ENCODE results near the gene STAM2. TPM values are rescaled to one million over a fixed set of nuclear protein-coding genes. Genes with fewer than 3 reads are reported as not detected.

Gene STAM2
- total RNA-seq, 1 donor from 2014 or later = 27.5 TPM

DNA sequence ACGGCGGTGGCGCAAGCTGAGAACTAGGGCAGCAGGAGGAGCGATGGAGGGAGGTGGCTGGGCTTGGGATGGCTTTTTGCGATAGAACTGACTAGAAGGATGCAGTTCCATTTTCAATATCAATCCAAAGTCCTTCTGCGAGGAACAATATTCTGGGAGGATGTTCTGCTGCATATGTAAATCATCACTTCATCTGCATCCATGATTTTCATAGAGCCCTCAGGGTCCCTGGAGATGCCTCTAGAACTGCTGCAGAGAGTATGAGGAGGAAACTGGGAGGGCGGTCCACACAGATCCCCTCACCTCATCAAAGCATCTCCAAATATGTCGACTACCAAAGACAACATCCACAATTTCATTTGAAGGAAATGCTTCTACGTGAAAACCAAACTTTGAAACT is 97.5 kb downstream of the STAM2 start:
- H3K4me1 ChIP-seq = no peaks in the 10 kb centered on the region
- DNase-seq (ENCODE audit: extremely low spot score in 2 of 2) = no peak
- no peaks in the 10 kb centered on the region for H3K9me3 ChIP-seq
- H3K36me3 ChIP-seq = no peaks in the 10 kb centered on the region
- no peaks in the 10 kb centered on the region for H3K27me3 ChIP-seq
- TF ChIP-seq POLR2AphosphoS5 (IDR thresholded peaks at IDR 0.05; ENCODE audit: insufficient read depth in 1 of 2, low read depth in 1 of 2) = no peak
- TF ChIP-seq, protein P1, sequence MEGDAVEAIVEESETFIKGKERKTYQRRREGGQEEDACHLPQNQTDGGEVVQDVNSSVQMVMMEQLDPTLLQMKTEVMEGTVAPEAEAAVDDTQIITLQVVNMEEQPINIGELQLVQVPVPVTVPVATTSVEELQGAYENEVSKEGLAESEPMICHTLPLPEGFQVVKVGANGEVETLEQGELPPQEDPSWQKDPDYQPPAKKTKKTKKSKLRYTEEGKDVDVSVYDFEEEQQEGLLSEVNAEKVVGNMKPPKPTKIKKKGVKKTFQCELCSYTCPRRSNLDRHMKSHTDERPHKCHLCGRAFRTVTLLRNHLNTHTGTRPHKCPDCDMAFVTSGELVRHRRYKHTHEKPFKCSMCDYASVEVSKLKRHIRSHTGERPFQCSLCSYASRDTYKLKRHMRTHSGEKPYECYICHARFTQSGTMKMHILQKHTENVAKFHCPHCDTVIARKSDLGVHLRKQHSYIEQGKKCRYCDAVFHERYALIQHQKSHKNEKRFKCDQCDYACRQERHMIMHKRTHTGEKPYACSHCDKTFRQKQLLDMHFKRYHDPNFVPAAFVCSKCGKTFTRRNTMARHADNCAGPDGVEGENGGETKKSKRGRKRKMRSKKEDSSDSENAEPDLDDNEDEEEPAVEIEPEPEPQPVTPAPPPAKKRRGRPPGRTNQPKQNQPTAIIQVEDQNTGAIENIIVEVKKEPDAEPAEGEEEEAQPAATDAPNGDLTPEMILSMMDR (IDR thresholded peaks at IDR 0.05) = no peak
- TF ChIP-seq POLR2A (IDR thresholded peaks at IDR 0.05) = no peak
- intact Hi-C loops (cut with DNase I) = no loop called here
- H3K27ac ChIP-seq = no peak overlapping the region
- no peak overlapping the region for H3K4me3 ChIP-seq

DNA sequence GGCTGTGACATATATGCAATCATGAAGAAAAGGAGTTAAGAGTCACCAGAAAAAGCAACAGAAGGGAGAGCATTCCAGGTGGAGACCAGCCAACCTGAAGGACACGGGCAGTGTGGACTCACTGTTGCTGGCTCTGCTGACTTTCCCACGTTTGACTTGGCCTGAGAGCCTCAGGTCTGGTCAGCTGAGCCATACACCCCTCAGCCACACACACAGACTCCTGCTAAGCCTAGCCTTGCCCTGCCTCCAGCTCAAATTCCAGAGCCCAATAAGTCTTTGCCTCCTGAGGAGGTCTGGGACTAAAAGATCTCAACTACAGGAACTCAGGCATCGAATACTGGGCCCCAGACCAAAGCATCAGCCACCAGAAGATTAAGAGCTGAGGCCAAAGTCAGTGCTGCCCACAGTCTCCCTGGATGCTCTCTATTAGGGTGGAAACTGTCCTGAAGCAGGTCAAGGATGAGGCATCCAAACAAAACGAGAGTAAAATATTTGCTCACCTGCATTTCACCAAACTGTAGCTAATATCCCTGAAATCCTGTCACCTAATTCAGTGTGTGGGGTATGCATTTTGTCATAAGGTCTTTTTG is 100.0 kb downstream of the STAM2 start:
- Histone ChIP-seq H3K27ac (no peak overlapping the region), H3K4me3 (no peak overlapping the region), H3K4me1 (no peaks in the 10 kb centered on the region), H3K36me3 (no peaks in the 10 kb centered on the region), H3K27me3 (no peaks in the 10 kb centered on the region), H3K9me3 (no peaks in the 10 kb centered on the region)
- TF ChIP-seq, protein P1 (IDR thresholded peaks at IDR 0.05) = no peak
- TF ChIP-seq POLR2A (IDR thresholded peaks at IDR 0.05) (no peak), POLR2AphosphoS5 (IDR thresholded peaks at IDR 0.05; ENCODE audit: insufficient read depth in 1 of 2, low read depth in 1 of 2) (no peak)
- DNase-seq (ENCODE audit: extremely low spot score in 2 of 2) = no peak
- intact Hi-C loops (cut with DNase I) = no loop called here

DNA sequence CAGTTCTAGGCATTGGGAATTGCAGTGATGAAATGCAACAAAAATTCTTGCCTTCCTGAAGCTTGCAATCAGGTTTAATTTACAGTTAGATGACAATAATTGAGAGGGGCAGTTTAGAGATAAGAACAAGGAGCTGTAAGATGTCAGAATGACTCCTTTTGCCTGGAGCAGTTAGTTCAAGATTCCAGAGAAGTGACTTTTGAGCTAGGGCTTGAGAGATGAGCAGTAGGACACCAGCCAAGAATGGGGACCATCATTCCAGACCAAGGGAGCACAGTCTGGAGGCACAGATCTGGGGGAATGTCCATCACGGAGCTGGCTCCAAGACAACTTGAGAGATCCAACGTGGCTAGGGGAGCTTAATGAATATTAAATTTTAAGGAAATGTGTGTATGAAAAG is 103.6 kb downstream of the STAM2 start:
- DNase-seq (ENCODE audit: extremely low spot score in 2 of 2) = no peak
- TF ChIP-seq, protein P1 (IDR thresholded peaks at IDR 0.05) = no peak
- no peak for TF ChIP-seq POLR2AphosphoS5 (IDR thresholded peaks at IDR 0.05; ENCODE audit: insufficient read depth in 1 of 2, low read depth in 1 of 2)
- H3K4me3 ChIP-seq = no peak overlapping the region
- H3K36me3 ChIP-seq = no peaks in the 10 kb centered on the region
- no peaks in the 10 kb centered on the region for H3K4me1 ChIP-seq
- H3K9me3 ChIP-seq = no peaks in the 10 kb centered on the region
- no peaks in the 10 kb centered on the region for H3K27me3 ChIP-seq
- H3K27ac ChIP-seq = no peak overlapping the region
- intact Hi-C loops (cut with DNase I) = no loop called here

DNA sequence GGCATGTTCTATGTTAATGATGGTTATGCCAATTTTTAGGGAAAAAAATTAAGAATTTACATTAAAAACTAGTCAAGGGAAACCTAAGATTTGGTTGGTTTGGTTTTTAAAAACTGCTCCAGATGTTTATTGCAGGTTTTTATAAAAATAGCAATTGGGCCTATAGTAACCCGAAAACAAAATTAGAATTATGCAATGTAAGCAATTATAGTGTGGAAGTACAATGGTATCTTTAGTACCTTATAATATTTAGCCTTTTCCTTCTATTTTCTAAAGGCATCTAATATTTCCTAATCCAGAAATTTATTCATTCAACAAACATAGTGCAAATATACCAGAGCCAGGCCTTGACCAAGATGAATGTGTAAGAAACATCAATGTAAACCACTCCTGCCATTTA is 104.0 kb downstream of the STAM2 start:
- Histone ChIP-seq H3K4me1 (no peaks in the 10 kb centered on the region), H3K36me3 (no peaks in the 10 kb centered on the region), H3K27me3 (no peaks in the 10 kb centered on the region), H3K9me3 (no peaks in the 10 kb centered on the region), H3K27ac (no peak overlapping the region), H3K4me3 (no peak overlapping the region)
- intact Hi-C loops (cut with DNase I) = no loop called here
- TF ChIP-seq POLR2A (IDR thresholded peaks at IDR 0.05) (no peak), POLR2AphosphoS5 (IDR thresholded peaks at IDR 0.05; ENCODE audit: insufficient read depth in 1 of 2, low read depth in 1 of 2) (no peak)
- TF ChIP-seq, protein P1 (IDR thresholded peaks at IDR 0.05) = no peak
- no peak for DNase-seq (ENCODE audit: extremely low spot score in 2 of 2)

DNA sequence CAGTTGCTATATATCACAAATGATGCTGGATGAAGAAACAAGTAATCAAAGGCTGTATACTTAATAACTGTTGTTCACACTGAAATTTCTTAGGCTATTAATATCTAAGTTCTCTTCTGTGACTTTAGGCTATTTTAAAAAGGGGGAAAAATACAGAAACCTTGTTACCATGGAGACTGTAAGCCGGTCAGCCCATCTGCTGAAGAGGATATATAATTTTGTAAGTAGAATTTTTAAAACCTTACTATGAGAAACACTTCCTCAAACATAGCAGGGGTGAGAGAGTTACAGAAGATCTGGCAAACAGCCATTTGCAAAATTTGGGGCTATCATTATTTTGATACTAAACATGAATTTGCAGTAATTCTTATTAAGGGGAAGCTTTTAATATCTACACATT is 104.5 kb downstream of the STAM2 start:
- no peaks in the 10 kb centered on the region for H3K36me3 ChIP-seq
- TF ChIP-seq, protein P1 (IDR thresholded peaks at IDR 0.05) = no peak

More for the DNA sequence above, 104.5 kb downstream of the STAM2 start:
- no peak for DNase-seq (ENCODE audit: extremely low spot score in 2 of 2)
- intact Hi-C loops (cut with DNase I) = no loop called here
- Histone ChIP-seq H3K4me1 (no peaks in the 10 kb centered on the region), H3K9me3 (no peaks in the 10 kb centered on the region), H3K4me3 (no peak overlapping the region), H3K27me3 (no peaks in the 10 kb centered on the region), H3K27ac (no peak overlapping the region)

All from vagina (tissue), 2 donors.